Gastrocnemius medialis (tissue), 4 donors: ENCODE results near the gene CBX2.

Experiments
- POLR2A ChIP-seq, 2 donors: fragments of 450-650 bp; IDR thresholded peaks; one replicate each; pipeline ENCODE4 v1.6.1; 2017; ENCODE audit warnings: antibody characterized with exemption in 2 of 2, mild to moderate bottlenecking in 2 of 2, moderate library complexity in 2 of 2
- TF ChIP-seq, protein P1 (sequence below), 5 experiments: fragments of 450-650 bp in 3 of 5; fragments of 200-600 bp in 2 of 5; sonication (generic) in 2 of 5; IDR thresholded peaks in 4 of 5; conservative IDR thresholded peaks in 1 of 5; 1 replicate in 4 of 5; 2 replicates in 1 of 5; pipeline ENCODE4 v1.5.1; 2016 to 2019; ENCODE audit warnings: antibody characterized with exemption in 5 of 5, mild to moderate bottlenecking in 3 of 5, moderate library complexity in 3 of 5

- TF ChIP-seq, protein P1, sequence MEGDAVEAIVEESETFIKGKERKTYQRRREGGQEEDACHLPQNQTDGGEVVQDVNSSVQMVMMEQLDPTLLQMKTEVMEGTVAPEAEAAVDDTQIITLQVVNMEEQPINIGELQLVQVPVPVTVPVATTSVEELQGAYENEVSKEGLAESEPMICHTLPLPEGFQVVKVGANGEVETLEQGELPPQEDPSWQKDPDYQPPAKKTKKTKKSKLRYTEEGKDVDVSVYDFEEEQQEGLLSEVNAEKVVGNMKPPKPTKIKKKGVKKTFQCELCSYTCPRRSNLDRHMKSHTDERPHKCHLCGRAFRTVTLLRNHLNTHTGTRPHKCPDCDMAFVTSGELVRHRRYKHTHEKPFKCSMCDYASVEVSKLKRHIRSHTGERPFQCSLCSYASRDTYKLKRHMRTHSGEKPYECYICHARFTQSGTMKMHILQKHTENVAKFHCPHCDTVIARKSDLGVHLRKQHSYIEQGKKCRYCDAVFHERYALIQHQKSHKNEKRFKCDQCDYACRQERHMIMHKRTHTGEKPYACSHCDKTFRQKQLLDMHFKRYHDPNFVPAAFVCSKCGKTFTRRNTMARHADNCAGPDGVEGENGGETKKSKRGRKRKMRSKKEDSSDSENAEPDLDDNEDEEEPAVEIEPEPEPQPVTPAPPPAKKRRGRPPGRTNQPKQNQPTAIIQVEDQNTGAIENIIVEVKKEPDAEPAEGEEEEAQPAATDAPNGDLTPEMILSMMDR (IDR thresholded peaks at IDR 0.05 in 4 of 5, conservative IDR thresholded peaks at IDR 0.05 in 1 of 5): no peak
- TF ChIP-seq POLR2A (IDR thresholded peaks at IDR 0.05): no peak
These were observed 47.1 kb downstream of the CBX2 start for GRCh38 chr17:79824893-79825579.
